Heart left ventricle (tissue), 16 donors: ENCODE measurements around the gene DCAF6. TPM values are rescaled to one million over a fixed set of nuclear protein-coding genes. Genes with fewer than 3 reads are reported as not detected.
A peak's percentile ranks its signal among the peaks of the same experiment; 100 is the strongest.

Source experiments
- ATAC-seq, 4 donors: fragments of 200-7000 bp; cut with Tn5 transposase; one replicate each; pipeline ENCODE4 v1.9.1; 2020 to 2022; ENCODE audit warnings: moderate library complexity in 4 of 4, mild to moderate bottlenecking in 3 of 4, moderate number of reproducible peaks in 1 of 4
- DNase-seq, 5 donors: peaks; one replicate each; pipeline ENCODE4 v3.0.0-alpha.2; 2020
- H3K27ac ChIP-seq, 12 donors: fragments of 200-600 bp; sonication (generic) in 4 of 12; one replicate each; pipeline versions ENCODE4 v1.5.0 to v1.8.0; 2016 to 2022; ENCODE audit warnings: mild to moderate bottlenecking in 2 of 12
- H3K27me3 ChIP-seq, 9 donors: fragments of 200-600 bp; sonication (generic) in 2 of 9; one replicate each; pipeline versions ENCODE4 v1.5.1 to v1.8.0; 2016 to 2022; ENCODE audit warnings: mild to moderate bottlenecking in 3 of 9
- H3K36me3 ChIP-seq, 9 donors: fragments of 200-600 bp; sonication (generic) in 2 of 9; one replicate each; pipeline versions ENCODE4 v1.5.0 to v1.8.0; 2018 to 2022; ENCODE audit warnings: mild to moderate bottlenecking in 2 of 9
- H3K4me1 ChIP-seq, 12 donors: fragments of 200-600 bp; sonication (generic) in 4 of 12; one replicate each; pipeline versions ENCODE4 v1.5.0 to v1.8.0; 2016 to 2022; ENCODE audit warnings: mild to moderate bottlenecking in 3 of 12
- H3K4me3 ChIP-seq, 12 donors: fragments of 200-600 bp; sonication (generic) in 4 of 12; one replicate each; pipeline versions ENCODE4 v1.5.0 to v1.8.0; 2017 to 2022; ENCODE audit warnings: mild to moderate bottlenecking in 9 of 12, moderate library complexity in 4 of 12
- H3K9me3 ChIP-seq, 12 donors: fragments of 200-600 bp; sonication (generic) in 4 of 12; one replicate each; pipeline versions ENCODE4 v1.5.0 to v1.8.0; 2016 to 2022; ENCODE audit warnings: mild to moderate bottlenecking in 1 of 12
- CTCF ChIP-seq, 12 donors: fragments of 200-600 bp; sonication (generic) in 4 of 12; IDR thresholded peaks; one replicate each; pipeline versions ENCODE4 v1.5.0 to v1.8.0; 2018 to 2022; ENCODE audit warnings: antibody characterized with exemption in 12 of 12, mild to moderate bottlenecking in 5 of 12
- POLR2A ChIP-seq, 2 donors: fragments of 450-650 bp; IDR thresholded peaks; one replicate each; pipeline ENCODE4 v1.6.1; 2017; ENCODE audit warnings: antibody characterized with exemption in 2 of 2, mild to moderate bottlenecking in 2 of 2, moderate library complexity in 2 of 2
- WGBS, 4 donors: extraction: QIAGEN DNeasy Blood & Tissue Kit in 2 of 4; methylation state at CpG; one replicate each; pipeline versions ENCODE4 v1.1.5 to v1.1.7; 2013 to 2018; 5-methylcytosine and 5-hydroxymethylcytosine counted together
- intact Hi-C, 10 donors: fragments of 100-400 bp; cut with DNase I; formaldehyde crosslinking; loops; one replicate each; pipeline versions ENCODE4 v1.11.1 to v1.14.2; 2022
- polyA plus RNA-seq, 2 donors: library from polyadenylated mRNA; stranded (reverse); fragments of 200-250 nt; gene quantifications; one replicate each; pipeline ENCODE4 v1.2.3, GENCODE V29; 2013
- total RNA-seq, 9 donors: library from RNA; depleted of rRNA in 2 of 9; stranded (reverse); fragments of >200 nt in 2 of 9; fragmentation: NEBNext Ultra II Directional in 3 of 9; extraction: Animal tissue kit (Norgen Biotek cat#: 25700) in 3 of 9; gene quantifications; one replicate each; pipeline versions ENCODE4 v1.1.0 to v1.2.4, GENCODE V29; 2016 to 2023
- donor health status: ischemic (EF 13 %, LVEDD 7.1; RV severe dilation, severe dysfunction).
- donor health status: healthy with polysubstance abuse.
- donor health status: DM: no; HTN: yes; CAD: no.
- donor health status: DM: no; HTN: no; CAD: no.
- donor health status: ischemic (EF 25% LVEDD 6.9; RV normal size, moderate dysfunction).
- donor health status: ischemic (EF 25% LVEDD 5.7; RV mildly dilated, moderate dysfunction).
- donor health status: healthy.
- donor health status: DM: yes; HTN: yes; CAD: no.
- donor health status: ischemic (EF 35%, LVEDD 5.7; RV mildly dilated, moderate dysfunction).
- donor health status: nonischemic (EF 11% LVEDD 7.7; RV severe dilation, severe dysfunction).
- donor health status: DM: yes; HTN: yes; CAD: no.
- donor health status: PGD.
- donor health status: ischemic (EF 29% LVEDD 5.4; RV normal size, mild dysfunction).
- donor health status: nonischemic (EF 23%, LVEDD 6.1; RV moderate dilation, normal function).

DCAF6 gene
- total and polyA plus RNA-seq, 11 donors: 66.9 to 245 (median 180) TPM

- TF ChIP-seq POLR2A (IDR thresholded peaks at IDR 0.05): no peak
- no peak for TF ChIP-seq CTCF (IDR thresholded peaks at IDR 0.05)
- Histone ChIP-seq H3K4me3 (no peak overlapping the region), H3K27me3 (no peaks in the 10 kb centered on the region), H3K27ac (no peak overlapping the region), H3K9me3 (no peaks in the 10 kb centered on the region), H3K4me1 (peaks cover 0 to 13% (median 7%) of the 10 kb centered on the region in 12 donors), H3K36me3 (peaks cover 0 to 47% (median 41%) of the 10 kb centered on the region in 9 donors)
- WGBS, 4 donors: 100% methylated on average over 2 of the region's 2 CpGs
- no peak for ATAC-seq
- intact Hi-C loops: no loop called here
- no peak for DNase-seq
Observed at GRCh38 chr1:167955915-167956314, 19.4 kb downstream of the DCAF6 start.

GRCh38 chr1:167957710-167958109 lies 21.2 kb downstream of the DCAF6 start:
- H3K27me3 ChIP-seq: no peaks in the 10 kb centered on the region
- peaks cover 0 to 12% (median 3%) of the 10 kb centered on the region in 12 donors for H3K4me1 ChIP-seq
- TF ChIP-seq CTCF (IDR thresholded peaks at IDR 0.05): no peak
- no peak for TF ChIP-seq POLR2A (IDR thresholded peaks at IDR 0.05)
- H3K36me3 ChIP-seq: peaks cover 0 to 37% (median 33%) of the 10 kb centered on the region in 9 donors
- no peak overlapping the region for H3K4me3 ChIP-seq
- H3K27ac ChIP-seq: no peak overlapping the region
- DNase-seq: no peak
- no peaks in the 10 kb centered on the region for H3K9me3 ChIP-seq
- ATAC-seq: no peak
- intact Hi-C loops: no loop called here

GRCh38 chr1:167964646-167965045 lies 28.2 kb downstream of the DCAF6 start:
- no peak for TF ChIP-seq CTCF (IDR thresholded peaks at IDR 0.05)
- TF ChIP-seq POLR2A (IDR thresholded peaks at IDR 0.05): no peak
- Histone ChIP-seq H3K9me3 (peaks cover 0 to 8% (median 0%) of the 10 kb centered on the region in 12 donors), H3K27ac (peak overlapping the region in 3 of 12 donors; percentile 7 to 49 (median 7)), H3K4me1 (peaks cover 0 to 26% (median 2%) of the 10 kb centered on the region in 12 donors), H3K4me3 (no peak overlapping the region), H3K27me3 (no peaks in the 10 kb centered on the region), H3K36me3 (peaks cover 0 to 30% (median 16%) of the 10 kb centered on the region in 9 donors)
- 43 to 60% (median 50%) methylated on average over 4 of the region's 4 CpGs for WGBS, 4 donors
- DNase-seq (no peak), ATAC-seq (peak in 2 of 4 donors; percentile 34 to 52)
- intact Hi-C loops: no loop called here

- Histone ChIP-seq H3K4me3 (no peak overlapping the region), H3K4me1 (peaks cover 0 to 26% (median 0%) of the 10 kb centered on the region in 12 donors), H3K27ac (no peak overlapping the region), H3K9me3 (peaks cover 0 to 8% (median 0%) of the 10 kb centered on the region in 12 donors), H3K36me3 (peaks cover 0 to 36% (median 16%) of the 10 kb centered on the region in 9 donors), H3K27me3 (no peaks in the 10 kb centered on the region)
- TF ChIP-seq POLR2A (IDR thresholded peaks at IDR 0.05): no peak
- no peak for TF ChIP-seq CTCF (IDR thresholded peaks at IDR 0.05)
- ATAC-seq: no peak
- intact Hi-C loops: no loop called here
- 84 to 95% (median 91%) methylated on average over 4 of the region's 4 CpGs for WGBS, 4 donors
- DNase-seq: no peak
Observed at GRCh38 chr1:167966050-167966449, 29.6 kb downstream of the DCAF6 start.
